Midbrain (tissue), 1 donor: ENCODE measurements around the gene GGNBP2.
A peak's percentile ranks its signal among the peaks of the same experiment; 100 is the strongest.
"Not testable (repeated sequence)": the region's sequence is repeated elsewhere in the genome, so short reads cannot be mapped to it uniquely, and the experiment has no call there.

Experiments used
- DNase-seq: peaks from one replicate; lab custom pipeline; 2025; lab: John Stamatoyannopoulos, UW

GGNBP2 gene

GRCh38 chr17:36602030-36602748, 57.5 kb downstream of the GGNBP2 start:
- no peak for DNase-seq

GRCh38 chr17:36602924-36603384, 58.2 kb downstream of the GGNBP2 start:
- DNase-seq, result peak; percentile 28

DNA sequence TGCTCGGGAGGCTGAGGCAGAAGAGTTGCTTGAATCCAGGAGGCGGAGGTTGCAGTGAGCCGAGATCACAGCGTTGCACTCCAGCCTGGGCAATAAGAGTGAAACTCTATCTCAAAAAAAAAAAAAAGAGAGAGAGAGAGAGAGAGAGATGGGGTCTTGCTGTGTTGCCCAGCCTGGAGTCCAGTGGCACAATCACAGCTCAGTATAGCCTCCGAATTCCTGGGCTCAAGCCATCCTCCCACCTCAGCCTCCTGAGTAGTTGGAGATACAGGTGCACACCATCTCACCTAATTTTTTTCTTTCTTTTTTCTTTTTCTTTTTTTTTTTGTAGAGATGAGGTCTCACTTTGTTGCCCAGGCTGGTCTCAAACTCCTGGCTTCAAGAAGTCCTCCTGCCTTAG, 60.3 kb downstream of the GGNBP2 start:
- not testable (repeated sequence) for DNase-seq

DNA sequence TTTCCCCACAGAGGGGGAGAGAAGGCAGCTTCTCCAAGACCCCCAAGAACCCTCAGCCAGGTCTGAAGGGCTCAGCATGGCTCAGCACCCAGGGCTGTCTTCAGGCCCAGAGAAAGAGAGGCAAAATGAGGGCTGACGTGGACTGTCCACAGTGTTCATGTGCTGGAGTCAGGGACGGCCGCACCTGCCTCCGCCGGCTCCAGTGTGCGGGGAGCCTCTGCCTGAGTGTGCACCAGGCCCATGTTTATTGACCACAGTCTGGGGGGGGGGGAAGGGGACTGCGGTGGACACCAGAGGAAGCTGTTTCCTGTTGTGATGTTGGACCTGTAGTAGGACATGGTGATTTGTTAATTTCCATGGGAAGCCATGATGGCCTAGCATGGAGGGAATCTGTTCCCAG, 63.6 kb downstream of the GGNBP2 start:
- no peak for DNase-seq

GRCh38 chr17:36608794-36609497, 64.2 kb downstream of the GGNBP2 start:
- DNase-seq, result peak; percentile 48

- DNase-seq, result no peak
Measured at GRCh38 chr17:36609498-36609862, 64.8 kb downstream of the GGNBP2 start.

DNA sequence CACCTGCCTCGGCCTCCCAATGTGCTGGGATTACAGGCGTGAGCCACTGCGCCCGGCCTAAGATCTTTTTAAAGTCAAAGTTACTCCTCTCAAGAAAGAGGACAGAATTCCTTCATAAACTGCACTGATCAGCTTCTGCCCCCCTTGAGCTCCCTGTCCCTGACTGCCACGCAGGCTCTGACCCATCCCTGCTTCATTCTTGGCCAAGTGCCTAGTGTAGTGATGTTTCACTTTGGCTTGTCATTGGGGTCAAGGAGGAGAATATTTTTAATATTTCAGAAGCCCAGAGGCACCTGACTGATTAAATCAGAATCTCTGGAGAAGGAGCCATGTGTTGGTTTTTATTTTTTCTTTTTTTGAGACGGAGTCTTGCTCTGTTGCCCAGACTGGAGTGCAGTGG, 65.8 kb downstream of the GGNBP2 start:
- DNase-seq, result no peak

- DNase-seq, result no peak
Measured at GRCh38 chr17:36611345-36612072, 66.8 kb downstream of the GGNBP2 start.

- DNase-seq, result no peak
Measured at GRCh38 chr17:36612323-36612722, 67.6 kb downstream of the GGNBP2 start.

DNA sequence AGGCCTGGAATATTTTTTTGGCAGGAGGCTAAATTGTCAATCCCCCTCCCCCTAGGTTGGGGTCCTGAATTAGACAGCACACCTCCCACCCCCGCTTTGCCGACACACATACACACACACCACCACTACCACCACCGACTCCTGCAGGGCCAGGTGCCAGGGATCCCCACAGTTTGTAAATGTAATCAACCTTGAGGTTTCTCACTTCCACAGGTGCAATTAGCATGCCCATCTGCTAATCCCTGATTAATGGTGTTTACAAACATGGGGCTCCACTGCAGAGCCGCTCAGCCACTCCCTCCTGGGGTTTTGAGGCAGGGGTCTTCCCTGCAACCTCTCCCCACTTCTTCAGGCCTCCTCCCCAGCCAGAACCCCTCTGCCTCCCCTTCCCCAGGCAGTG, 68.4 kb downstream of the GGNBP2 start:
- no peak for DNase-seq

GRCh38 chr17:36614081-36614480, 69.4 kb downstream of the GGNBP2 start:
- no peak for DNase-seq

DNA sequence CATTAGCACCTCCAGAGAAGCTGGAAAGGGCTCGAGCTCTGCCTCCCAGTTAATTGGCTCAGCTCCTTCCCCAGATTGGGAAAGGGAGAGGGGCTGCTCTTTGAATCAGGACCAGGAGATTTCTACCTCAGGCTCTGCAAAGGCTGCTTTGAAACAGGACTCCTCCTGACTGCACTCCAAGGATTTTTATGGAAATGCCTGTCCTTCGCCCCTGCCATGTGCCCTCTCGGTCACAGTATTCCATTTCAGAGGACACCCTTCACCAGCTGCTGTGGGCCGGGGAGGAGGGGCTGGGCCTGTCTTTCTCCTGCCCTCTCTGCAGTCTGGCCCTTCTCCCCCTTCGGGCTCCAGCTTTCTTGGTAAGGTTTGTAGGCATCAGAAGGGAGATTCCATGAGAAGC, 70.2 kb downstream of the GGNBP2 start:
- DNase-seq, result no peak

DNA sequence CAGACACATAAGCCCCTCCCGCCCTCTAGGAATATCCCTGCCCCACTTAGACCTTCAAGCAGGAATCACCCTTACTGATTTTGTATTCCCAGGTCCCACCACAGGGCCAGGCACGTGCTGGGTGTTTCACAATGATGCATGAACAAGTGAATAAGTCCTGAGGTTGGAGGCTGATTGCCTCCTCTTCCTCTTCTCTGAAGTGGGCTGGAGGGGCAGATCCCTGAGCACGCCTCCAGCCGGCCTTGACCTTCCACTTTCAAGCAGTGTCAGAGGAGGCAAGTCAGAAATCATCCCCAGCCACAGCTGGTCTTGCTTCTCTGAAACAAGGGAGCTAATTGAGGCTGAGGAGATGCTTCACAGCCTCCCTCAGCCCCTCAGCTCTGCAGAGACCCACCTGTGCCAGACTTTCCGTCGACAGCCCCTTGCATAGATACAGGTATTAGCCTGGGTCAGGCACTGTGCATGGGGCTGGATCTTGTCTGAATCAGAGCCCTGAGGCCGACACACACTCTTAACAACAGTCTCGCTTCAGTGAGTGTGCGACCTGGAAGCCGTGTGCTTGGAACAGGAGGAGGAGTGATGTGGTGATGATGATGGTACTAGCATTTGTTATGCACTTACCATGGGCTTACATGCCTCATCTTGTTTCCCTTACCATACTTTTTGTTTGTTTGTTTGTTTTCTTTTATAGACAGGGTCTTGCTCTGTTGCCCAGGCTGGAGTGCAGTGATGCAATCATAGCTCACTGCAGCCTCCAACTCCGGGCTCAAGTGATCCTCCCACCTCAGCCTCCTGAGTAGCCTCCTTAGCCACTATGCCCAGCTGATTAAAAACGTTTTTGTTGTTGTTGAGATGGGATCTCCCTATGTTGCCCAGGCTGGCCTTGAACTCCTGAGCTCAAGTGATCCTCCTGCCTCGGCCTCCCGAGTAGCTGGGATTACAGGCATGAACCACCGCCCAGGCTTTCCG, 71.6 kb downstream of the GGNBP2 start:
- DNase-seq, result no peak

GRCh38 chr17:36617773-36618172, 73.1 kb downstream of the GGNBP2 start:
- DNase-seq, result no peak

- no peak for DNase-seq
Measured at GRCh38 chr17:36623281-36623680, 78.6 kb downstream of the GGNBP2 start.

DNA sequence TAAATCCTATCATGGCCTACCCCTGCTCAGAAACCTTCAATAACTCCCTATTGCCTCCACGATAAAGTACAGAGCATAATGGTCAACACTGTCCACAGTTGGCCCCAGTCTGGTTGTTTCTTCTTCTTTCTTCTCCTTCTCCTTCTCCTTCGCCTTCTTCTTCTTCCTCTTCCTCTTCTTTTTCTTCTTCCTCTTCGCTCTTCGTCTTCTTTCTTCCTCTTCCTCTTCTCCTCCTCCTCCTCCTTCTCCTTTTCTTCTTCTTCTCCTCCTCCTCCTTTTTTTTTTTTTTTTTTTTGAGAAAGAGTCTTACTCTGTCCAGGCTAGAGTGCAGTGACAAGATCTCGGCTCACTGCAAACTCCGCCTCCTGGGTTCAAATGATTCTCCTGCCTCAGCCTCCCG, 80.5 kb downstream of the GGNBP2 start:
- no peak for DNase-seq

GRCh38 chr17:36627101-36627500, 82.4 kb downstream of the GGNBP2 start:
- no peak for DNase-seq

DNA sequence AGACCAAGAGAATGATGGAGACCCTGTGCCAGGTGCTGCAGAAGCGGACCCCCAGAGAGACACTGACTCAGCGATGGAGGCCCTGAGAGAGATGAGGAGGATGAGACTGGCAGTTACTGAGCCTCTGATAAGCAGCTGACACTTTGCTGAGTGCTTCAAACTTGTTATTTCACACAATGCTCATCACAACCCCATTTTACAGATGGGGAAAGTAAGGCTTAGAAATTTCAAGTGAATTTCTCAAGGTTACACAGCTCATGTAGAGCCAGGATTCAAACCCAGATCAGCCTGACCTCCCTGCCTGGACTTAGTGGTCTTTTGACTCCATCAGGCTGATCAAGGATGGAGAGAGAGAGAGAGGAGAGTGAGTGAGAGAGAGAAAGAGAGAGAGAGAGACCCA, 83.9 kb downstream of the GGNBP2 start:
- no peak for DNase-seq

GRCh38 chr17:36629252-36629847, 84.6 kb downstream of the GGNBP2 start:
- DNase-seq, result peak; percentile 74

GRCh38 chr17:36629970-36630502, 85.3 kb downstream of the GGNBP2 start:
- DNase-seq, result no peak

GRCh38 chr17:36631022-36631421, 86.3 kb downstream of the GGNBP2 start:
- no peak for DNase-seq
